Measurements from ENCODE around the gene TDRD12. TPM values are rescaled to one million over a fixed set of nuclear protein-coding genes. Genes with fewer than 3 reads are reported as not detected.
"Not testable (repeated sequence)": the region's sequence is repeated elsewhere in the genome, so short reads cannot be mapped to it uniquely, and the experiment has no call there.

TDRD12 gene
- total and polyA plus RNA-seq, 2 donors (not counting 3 experiments of a cell fraction or from before 2014, with no cell fraction given) = 0.03 to 0.09 TPM

DNA sequence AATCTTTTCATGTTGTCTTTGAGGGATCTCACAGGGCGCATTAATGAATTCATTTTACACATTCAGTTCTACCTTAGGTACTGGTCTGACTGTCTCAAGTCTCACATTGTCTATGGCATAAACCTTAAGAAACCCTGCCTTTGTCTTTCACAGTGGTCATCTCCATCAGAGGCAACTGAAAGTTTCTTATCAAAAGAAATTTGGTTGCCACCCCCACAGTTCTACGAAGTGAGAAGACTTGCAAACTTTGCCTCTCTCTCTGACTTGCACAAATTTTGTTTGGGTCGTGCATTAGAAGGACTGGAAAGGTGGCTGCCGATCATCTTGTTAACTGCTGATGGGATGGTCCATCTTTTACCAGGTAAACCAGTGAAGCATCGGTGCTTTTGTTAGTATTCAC is 10.5 kb upstream of the TDRD12 start:
- no peaks in the 10 kb centered on the region for H3K9me3 ChIP-seq (replicated peaks; ENCODE audit: control insufficient read depth, insufficient read depth, low read length)
- intact Hi-C loops (cut with micrococcal nuclease) (no loop called here), dilution Hi-C loops (cut with MboI; ENCODE audit: extremely low pct_ligation_motif_present, low sequenced_read_pairs) (no loop called here)
- no peaks in the 10 kb centered on the region for H3K9me1 ChIP-seq (replicated peaks; ENCODE audit: control insufficient read depth, extremely low read depth, insufficient read depth, low read length)
- no peaks in the 10 kb centered on the region for H3K4me1 ChIP-seq (ENCODE audit: control insufficient read depth, extremely low read depth, insufficient read depth, low read length)
- no peak overlapping the region for H2AFZ ChIP-seq (ENCODE audit: low read depth, low read length)
- no peaks in the 10 kb centered on the region for H4K20me1 ChIP-seq (replicated peaks; ENCODE audit: control insufficient read depth, extremely low read depth, insufficient read depth, low read length)
- TF ChIP-seq MAX (IDR thresholded peaks at IDR 0.05; ENCODE audit: insufficient read depth, insufficient read length) = no peak
- TF ChIP-seq MYC (IDR thresholded peaks at IDR 0.05; ENCODE audit: low read depth, low read length) = no peak
- H3K4me3 ChIP-seq (replicated peaks in 1 of 3; ENCODE audit: insufficient read depth in 1 of 3, low read depth in 1 of 3, low read length in 3 of 3) = no peak overlapping the region
- no peak overlapping the region for H3K9ac ChIP-seq (replicated peaks; ENCODE audit: extremely low read depth, insufficient read depth, low read length)
- no peak overlapping the region for H3K4me2 ChIP-seq (ENCODE audit: insufficient read depth, low read length)
- no peak for DNase-seq (ENCODE audit: low read depth, low spot score)
- BruUV-seq (replicated peaks) = no TSS peak
- ChIA-PET CTCF (interaction anchor here (1.2 kb wide), 1 partner anchor 17 kb away, joined by 3 read pairs; the partner anchor contains the start of gene NUDT19), POLR2A (no interaction called here)
- no peak overlapping the region for H3K27ac ChIP-seq (ENCODE audit: insufficient read depth, low read depth, low read length)
- H3K27me3 ChIP-seq (ENCODE audit: control insufficient read depth in 2 of 2, insufficient read depth in 2 of 2, low read length in 2 of 2) = no peaks in the 10 kb centered on the region
- H3K79me2 ChIP-seq (ENCODE audit: control insufficient read depth, insufficient read depth, low read length) = peaks cover 11% of the 10 kb centered on the region
- H3K36me3 ChIP-seq (ENCODE audit: control insufficient read depth in 2 of 2, extremely low read depth in 1 of 2, insufficient read depth in 2 of 2, low read length in 2 of 2) = peaks cover 0 to 4% of the 10 kb centered on the region in 2 experiments
- no peak for FAIRE-seq

GRCh38 chr19:32711747-32712146 is 7.8 kb upstream of the TDRD12 start:
- H3K9me1 ChIP-seq (replicated peaks; ENCODE audit: control insufficient read depth, extremely low read depth, insufficient read depth, low read length) = no peaks in the 10 kb centered on the region
- H3K9me3 ChIP-seq (replicated peaks; ENCODE audit: control insufficient read depth, insufficient read depth, low read length) = no peaks in the 10 kb centered on the region
- peaks cover 7% of the 10 kb centered on the region for H3K79me2 ChIP-seq (ENCODE audit: control insufficient read depth, insufficient read depth, low read length)
- POLR2A ChIA-PET = no interaction called here
- BruUV-seq (replicated peaks) = TSS peak; percentile 35
- H3K27ac ChIP-seq (ENCODE audit: insufficient read depth, low read depth, low read length) = no peak overlapping the region
- no peak overlapping the region for H2AFZ ChIP-seq (ENCODE audit: low read depth, low read length)
- intact Hi-C loops (cut with micrococcal nuclease) = no loop called here
- no peak overlapping the region for H3K4me2 ChIP-seq (ENCODE audit: insufficient read depth, low read length)
- H3K27me3 ChIP-seq (ENCODE audit: control insufficient read depth in 2 of 2, insufficient read depth in 2 of 2, low read length in 2 of 2) = no peaks in the 10 kb centered on the region
- no peaks in the 10 kb centered on the region for H3K4me1 ChIP-seq (ENCODE audit: control insufficient read depth, extremely low read depth, insufficient read depth, low read length)
- peaks cover 0 to 4% of the 10 kb centered on the region in 2 experiments for H3K36me3 ChIP-seq (ENCODE audit: control insufficient read depth in 2 of 2, extremely low read depth in 1 of 2, insufficient read depth in 2 of 2, low read length in 2 of 2)
- FAIRE-seq = no peak
- no peaks in the 10 kb centered on the region for H4K20me1 ChIP-seq (replicated peaks; ENCODE audit: control insufficient read depth, extremely low read depth, insufficient read depth, low read length)
- CTCF ChIA-PET = no interaction called here
- TF ChIP-seq FOS (IDR thresholded peaks at IDR 0.05; ENCODE audit: borderline replicate concordance, insufficient read depth, low read length) (no peak), EZH2 (IDR thresholded peaks at IDR 0.05; ENCODE audit: borderline replicate concordance, low read depth, low read length, severe bottlenecking) (no peak), JUN (IDR thresholded peaks at IDR 0.05; ENCODE audit: borderline replicate concordance, insufficient read depth, insufficient read length, low read depth) (no peak)
- H3K4me3 ChIP-seq (replicated peaks in 1 of 3; ENCODE audit: insufficient read depth in 1 of 3, low read depth in 1 of 3, low read length in 3 of 3) = no peak overlapping the region
- no peak overlapping the region for H3K9ac ChIP-seq (replicated peaks; ENCODE audit: extremely low read depth, insufficient read depth, low read length)
- dilution Hi-C loops (cut with MboI; ENCODE audit: extremely low pct_ligation_motif_present, low sequenced_read_pairs) = no loop called here
- no peak for DNase-seq (ENCODE audit: low read depth, low spot score)

DNA sequence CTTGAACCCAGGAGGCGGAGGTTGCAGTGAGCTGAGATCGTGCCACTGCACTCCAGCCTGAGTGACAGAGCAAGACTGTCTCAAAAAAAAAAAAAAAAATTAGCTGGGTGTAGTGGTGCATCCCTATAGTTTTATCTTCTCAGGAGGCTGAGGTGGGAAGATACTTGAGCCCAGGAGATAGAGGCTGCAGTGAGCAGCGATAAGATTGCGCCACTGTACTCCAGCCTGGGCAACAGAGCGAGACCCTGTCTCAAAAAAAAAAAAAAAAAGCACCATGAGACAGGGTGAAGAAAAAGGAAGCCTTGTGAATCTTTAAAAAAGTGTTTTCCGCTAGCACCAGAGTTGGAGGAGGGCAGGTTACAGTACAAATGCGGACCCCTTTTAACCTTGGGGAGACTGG is 3.4 kb upstream of the TDRD12 start:
- H2AFZ ChIP-seq (ENCODE audit: low read depth, low read length); H4K20me1 ChIP-seq (replicated peaks; ENCODE audit: control insufficient read depth, extremely low read depth, insufficient read depth, low read length); H3K27ac ChIP-seq (ENCODE audit: insufficient read depth, low read depth, low read length); H3K9me1 ChIP-seq (replicated peaks; ENCODE audit: control insufficient read depth, extremely low read depth, insufficient read depth, low read length); POLR2A ChIA-PET; H3K36me3 ChIP-seq (ENCODE audit: control insufficient read depth in 2 of 2, extremely low read depth in 1 of 2, insufficient read depth in 2 of 2, low read length in 2 of 2); H3K9me3 ChIP-seq (replicated peaks; ENCODE audit: control insufficient read depth, insufficient read depth, low read length); FAIRE-seq; intact Hi-C loops (cut with micrococcal nuclease); H3K79me2 ChIP-seq (ENCODE audit: control insufficient read depth, insufficient read depth, low read length); H3K27me3 ChIP-seq (ENCODE audit: control insufficient read depth in 2 of 2, insufficient read depth in 2 of 2, low read length in 2 of 2); DNase-seq (ENCODE audit: low read depth, low spot score); dilution Hi-C loops (cut with MboI; ENCODE audit: extremely low pct_ligation_motif_present, low sequenced_read_pairs); H3K4me2 ChIP-seq (ENCODE audit: insufficient read depth, low read length); H3K4me3 ChIP-seq (replicated peaks in 1 of 3; ENCODE audit: insufficient read depth in 1 of 3, low read depth in 1 of 3, low read length in 3 of 3); H3K4me1 ChIP-seq (ENCODE audit: control insufficient read depth, extremely low read depth, insufficient read depth, low read length); CTCF ChIA-PET; BruUV-seq (replicated peaks); H3K9ac ChIP-seq (replicated peaks; ENCODE audit: extremely low read depth, insufficient read depth, low read length): not testable (repeated sequence)
